Type B pancreatic cell (in vitro differentiated cells): ENCODE data around the gene APPBP2. TPM values are rescaled to one million over a fixed set of nuclear protein-coding genes. Genes with fewer than 3 reads are reported as not detected.

Experiments used
- DNase-seq: peaks from one replicate; pipeline ENCODE4 v3.0.0; 2021; ENCODE audit warnings: mixed read lengths; ENCODE audit not compliant: unreplicated experiment; ENCODE audit errors: extremely low spot score
- H3K27ac Mint-ChIP-seq: 2 replicates; pipeline ENCODE4 v1.8.0; 2021; ENCODE audit warnings: mild to moderate bottlenecking, mixed read lengths
- H3K27me3 Mint-ChIP-seq: 2 replicates; pipeline ENCODE4 v1.8.0; 2021; ENCODE audit warnings: mixed read lengths
- H3K36me3 Mint-ChIP-seq: 2 replicates; pipeline ENCODE4 v1.8.0; 2021; ENCODE audit warnings: mixed read lengths
- H3K4me1 Mint-ChIP-seq: one replicate; pipeline ENCODE4 v1.8.0; 2021; ENCODE audit warnings: mixed read lengths; ENCODE audit not compliant: unreplicated experiment
- H3K4me3 Mint-ChIP-seq: 2 replicates; pipeline ENCODE4 v1.8.0; 2021; ENCODE audit warnings: mild to moderate bottlenecking, mixed read lengths
- H3K9me3 Mint-ChIP-seq: 2 replicates; pipeline ENCODE4 v1.8.0; 2021; ENCODE audit warnings: mixed read lengths
- CTCF ChIP-seq: fragments of 200-600 bp; sonication (generic); conservative IDR thresholded peaks from 2 replicates; pipeline ENCODE4 v1.5.0; 2021; ENCODE audit warnings: antibody characterized with exemption, mild to moderate bottlenecking
- total RNA-seq: library from RNA; stranded (reverse); gene quantifications from 2 replicates; pipeline ENCODE4 v1.2.1, GENCODE V29; 2021; ENCODE audit warnings: low replicate concordance

APPBP2 gene
- total RNA-seq, 1 donor from 2014 or later: 66.4 TPM

GRCh38 chr17:60468371-60468770 is 57.7 kb downstream of the APPBP2 start:
- no peak overlapping the region for H3K4me3 Mint-ChIP-seq
- DNase-seq: no peak
- TF ChIP-seq CTCF: no peak
- no peak overlapping the region for H3K27ac Mint-ChIP-seq
- H3K27me3 Mint-ChIP-seq: no peaks in the 10 kb centered on the region
- H3K36me3 Mint-ChIP-seq: peaks cover 39% of the 10 kb centered on the region
- no peaks in the 10 kb centered on the region for H3K9me3 Mint-ChIP-seq
- H3K4me1 Mint-ChIP-seq: peaks cover 7% of the 10 kb centered on the region

- Mint-ChIP-seq H3K36me3 (peaks cover 14% of the 10 kb centered on the region), H3K27ac (no peak overlapping the region)
- DNase-seq: no peak
Observed at GRCh38 chr17:60464343-60464742, 61.7 kb downstream of the APPBP2 start.

GRCh38 chr17:60463157-60463835 is 62.7 kb downstream of the APPBP2 start:
- no peak for TF ChIP-seq CTCF
- DNase-seq: no peak
- Mint-ChIP-seq H3K27ac (no peak overlapping the region), H3K36me3 (peaks cover 17% of the 10 kb centered on the region), H3K27me3 (no peaks in the 10 kb centered on the region), H3K4me1 (no peaks in the 10 kb centered on the region), H3K9me3 (no peaks in the 10 kb centered on the region), H3K4me3 (no peak overlapping the region)

More at GRCh38 chr17:60464343-60464742, 61.7 kb downstream of the APPBP2 start:
- Mint-ChIP-seq H3K9me3 (no peaks in the 10 kb centered on the region), H3K4me1 (no peaks in the 10 kb centered on the region), H3K4me3 (no peak overlapping the region), H3K27me3 (no peaks in the 10 kb centered on the region)
- TF ChIP-seq CTCF: no peak

- no peaks in the 10 kb centered on the region for H3K27me3 Mint-ChIP-seq
- DNase-seq: no peak
- H3K4me3 Mint-ChIP-seq: no peak overlapping the region
- H3K36me3 Mint-ChIP-seq: peaks cover 27% of the 10 kb centered on the region
- TF ChIP-seq CTCF: no peak
- H3K27ac Mint-ChIP-seq: no peak overlapping the region
- no peaks in the 10 kb centered on the region for H3K9me3 Mint-ChIP-seq
- no peaks in the 10 kb centered on the region for H3K4me1 Mint-ChIP-seq
Observed at GRCh38 chr17:60461584-60461983, 64.5 kb downstream of the APPBP2 start.

GRCh38 chr17:60457148-60457547 is 68.9 kb downstream of the APPBP2 start:
- DNase-seq: no peak
- Mint-ChIP-seq H3K9me3 (no peaks in the 10 kb centered on the region), H3K4me3 (no peak overlapping the region), H3K27me3 (no peaks in the 10 kb centered on the region), H3K27ac (peak overlapping the region; percentile 55), H3K4me1 (no peaks in the 10 kb centered on the region), H3K36me3 (peaks cover 27% of the 10 kb centered on the region)
- no peak for TF ChIP-seq CTCF
